Ishikawa (cell line): ENCODE data around the gene HS3ST5.

ENCODE experiments used
- CEBPB ChIP-seq: IDR thresholded peaks from 2 replicates; pipeline ENCODE4 v1.6.1; 2012
- CREB1 ChIP-seq: IDR thresholded peaks from 2 replicates; pipeline ENCODE4 v1.6.1; 2012; ENCODE audit warnings: low read depth
- EGR1 ChIP-seq: IDR thresholded peaks from 2 replicates; pipeline ENCODE4 v1.6.1; 2012
- EP300 ChIP-seq: IDR thresholded peaks from 2 replicates; pipeline ENCODE4 v1.6.1; 2012; ENCODE audit warnings: borderline replicate concordance
- FOXM1 ChIP-seq: IDR thresholded peaks from 2 replicates; pipeline ENCODE4 v1.6.1; 2012; ENCODE audit warnings: low read depth, borderline replicate concordance
- NFIC ChIP-seq: IDR thresholded peaks from 2 replicates; pipeline ENCODE4 v1.6.1; 2012
- RAD21 ChIP-seq: IDR thresholded peaks from 2 replicates; pipeline ENCODE4 v1.6.1; 2012; ENCODE audit warnings: low read depth
- TAF1 ChIP-seq: IDR thresholded peaks from 2 replicates; pipeline ENCODE4 v1.6.1; 2012; ENCODE audit warnings: low read depth, mild to moderate bottlenecking
- TCF12 ChIP-seq: IDR thresholded peaks from 2 replicates; pipeline ENCODE4 v1.6.1; 2012; ENCODE audit warnings: low read depth
- TEAD4 ChIP-seq: IDR thresholded peaks from 2 replicates; pipeline ENCODE4 v1.6.1; 2012
- YY1 ChIP-seq: IDR thresholded peaks from 2 replicates; pipeline ENCODE4 v1.6.1; 2012; ENCODE audit warnings: low read depth
- ZBTB7A ChIP-seq: IDR thresholded peaks from 2 replicates; pipeline ENCODE4 v1.6.1; 2012; ENCODE audit warnings: low read depth
- TF ChIP-seq, protein P1 (sequence below): IDR thresholded peaks from 2 replicates; pipeline ENCODE4 v1.6.1; 2012
- TF ChIP-seq, protein P2 (sequence below): IDR thresholded peaks from 2 replicates; pipeline ENCODE4 v1.6.1; 2012; ENCODE audit warnings: low read depth, mild to moderate bottlenecking
- TF ChIP-seq, protein P3 (sequence below): IDR thresholded peaks from 2 replicates; pipeline ENCODE4 v1.6.1; 2012

The HS3ST5 gene

DNA sequence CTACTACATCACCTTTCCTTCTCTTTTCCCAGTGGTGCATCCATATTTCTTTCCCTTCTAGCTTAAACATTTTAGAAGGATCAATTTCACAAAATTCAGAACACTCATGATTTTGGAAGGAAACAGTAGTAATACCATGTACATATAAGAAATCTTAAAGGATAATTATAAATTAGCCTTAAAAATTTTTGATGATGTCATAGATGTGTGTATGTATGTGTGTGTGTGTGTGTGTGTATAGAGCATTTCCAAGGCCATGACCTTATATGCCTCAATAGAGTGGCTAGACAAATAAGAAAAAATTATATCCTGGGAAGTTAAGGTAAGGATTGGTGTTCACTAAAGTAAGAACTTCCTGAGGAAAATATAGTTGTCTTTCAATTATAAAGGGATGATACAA, 24.1 kb upstream of the HS3ST5 start:
- TF ChIP-seq EP300: no peak
- no peak for TF ChIP-seq RAD21
- no peak for TF ChIP-seq TEAD4

DNA sequence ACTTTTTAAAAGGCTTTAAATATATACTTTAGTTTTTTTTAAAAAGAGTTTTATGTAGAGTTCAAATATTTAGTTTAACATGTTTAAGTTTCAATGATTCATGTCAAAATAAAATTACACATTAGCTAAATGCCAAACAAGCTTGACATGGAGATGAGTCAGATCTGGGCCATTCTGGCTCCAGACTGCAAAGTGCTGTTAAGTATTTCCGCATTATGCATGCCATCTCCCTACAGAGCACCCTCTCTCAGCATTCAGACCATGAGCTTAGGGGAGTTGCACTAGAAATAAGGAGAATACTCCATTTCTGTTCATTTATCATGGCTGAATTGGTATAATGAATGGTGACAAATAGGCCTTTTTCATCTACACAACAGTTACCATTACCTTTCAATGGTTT, 21.5 kb upstream of the HS3ST5 start:
- TF ChIP-seq TEAD4: no peak
- no peak for TF ChIP-seq EP300
- TF ChIP-seq, protein P1, sequence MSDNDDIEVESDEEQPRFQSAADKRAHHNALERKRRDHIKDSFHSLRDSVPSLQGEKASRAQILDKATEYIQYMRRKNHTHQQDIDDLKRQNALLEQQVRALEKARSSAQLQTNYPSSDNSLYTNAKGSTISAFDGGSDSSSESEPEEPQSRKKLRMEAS: no peak
- no peak for TF ChIP-seq TCF12

DNA sequence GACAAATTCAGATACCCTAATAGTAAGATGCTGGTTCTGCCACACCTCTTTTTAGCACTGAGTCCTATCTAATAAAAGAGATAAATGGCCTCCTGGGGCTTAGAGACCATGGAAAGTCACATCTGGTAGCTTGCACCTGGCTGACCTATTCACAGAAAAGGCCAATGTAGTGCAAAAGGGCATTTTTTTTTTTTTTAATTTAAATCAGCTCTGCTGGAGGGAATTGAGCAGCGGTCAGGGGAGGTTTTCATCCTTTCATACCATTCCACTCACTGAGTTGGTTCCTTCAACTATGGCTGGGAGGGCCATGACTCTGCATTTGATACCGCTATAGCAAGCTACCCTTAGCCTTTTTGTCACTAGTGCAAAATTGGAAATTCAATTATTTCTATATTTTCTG, 20.1 kb upstream of the HS3ST5 start:
- no peak for TF ChIP-seq CREB1
- no peak for TF ChIP-seq NFIC
- TF ChIP-seq, protein P1: no peak

DNA sequence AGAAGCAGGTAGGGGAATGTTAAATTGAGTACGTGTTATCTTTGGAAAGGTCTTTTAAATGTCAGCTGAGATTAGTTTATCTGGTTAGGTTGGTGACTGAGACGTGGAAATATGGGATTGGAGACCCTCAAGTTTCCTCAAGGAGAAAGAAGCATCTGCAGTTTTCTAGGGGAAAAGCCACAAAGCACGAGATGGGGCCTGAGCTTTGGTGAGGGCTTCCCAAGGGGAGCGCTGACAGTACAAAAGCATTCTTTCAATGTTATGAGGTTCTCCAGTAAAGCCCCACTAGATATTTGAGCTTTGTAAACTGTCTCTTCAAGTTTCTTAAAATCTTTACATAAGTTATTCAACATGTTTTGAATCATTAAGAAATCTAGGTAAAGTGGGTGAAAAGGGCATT, 19.6 kb upstream of the HS3ST5 start:
- TF ChIP-seq CEBPB: no peak
- TF ChIP-seq, protein P2, sequence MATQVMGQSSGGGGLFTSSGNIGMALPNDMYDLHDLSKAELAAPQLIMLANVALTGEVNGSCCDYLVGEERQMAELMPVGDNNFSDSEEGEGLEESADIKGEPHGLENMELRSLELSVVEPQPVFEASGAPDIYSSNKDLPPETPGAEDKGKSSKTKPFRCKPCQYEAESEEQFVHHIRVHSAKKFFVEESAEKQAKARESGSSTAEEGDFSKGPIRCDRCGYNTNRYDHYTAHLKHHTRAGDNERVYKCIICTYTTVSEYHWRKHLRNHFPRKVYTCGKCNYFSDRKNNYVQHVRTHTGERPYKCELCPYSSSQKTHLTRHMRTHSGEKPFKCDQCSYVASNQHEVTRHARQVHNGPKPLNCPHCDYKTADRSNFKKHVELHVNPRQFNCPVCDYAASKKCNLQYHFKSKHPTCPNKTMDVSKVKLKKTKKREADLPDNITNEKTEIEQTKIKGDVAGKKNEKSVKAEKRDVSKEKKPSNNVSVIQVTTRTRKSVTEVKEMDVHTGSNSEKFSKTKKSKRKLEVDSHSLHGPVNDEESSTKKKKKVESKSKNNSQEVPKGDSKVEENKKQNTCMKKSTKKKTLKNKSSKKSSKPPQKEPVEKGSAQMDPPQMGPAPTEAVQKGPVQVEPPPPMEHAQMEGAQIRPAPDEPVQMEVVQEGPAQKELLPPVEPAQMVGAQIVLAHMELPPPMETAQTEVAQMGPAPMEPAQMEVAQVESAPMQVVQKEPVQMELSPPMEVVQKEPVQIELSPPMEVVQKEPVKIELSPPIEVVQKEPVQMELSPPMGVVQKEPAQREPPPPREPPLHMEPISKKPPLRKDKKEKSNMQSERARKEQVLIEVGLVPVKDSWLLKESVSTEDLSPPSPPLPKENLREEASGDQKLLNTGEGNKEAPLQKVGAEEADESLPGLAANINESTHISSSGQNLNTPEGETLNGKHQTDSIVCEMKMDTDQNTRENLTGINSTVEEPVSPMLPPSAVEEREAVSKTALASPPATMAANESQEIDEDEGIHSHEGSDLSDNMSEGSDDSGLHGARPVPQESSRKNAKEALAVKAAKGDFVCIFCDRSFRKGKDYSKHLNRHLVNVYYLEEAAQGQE: no peak
- TF ChIP-seq, protein P1: no peak
- no peak for TF ChIP-seq EP300
- no peak for TF ChIP-seq NFIC
- TF ChIP-seq, protein P3, sequence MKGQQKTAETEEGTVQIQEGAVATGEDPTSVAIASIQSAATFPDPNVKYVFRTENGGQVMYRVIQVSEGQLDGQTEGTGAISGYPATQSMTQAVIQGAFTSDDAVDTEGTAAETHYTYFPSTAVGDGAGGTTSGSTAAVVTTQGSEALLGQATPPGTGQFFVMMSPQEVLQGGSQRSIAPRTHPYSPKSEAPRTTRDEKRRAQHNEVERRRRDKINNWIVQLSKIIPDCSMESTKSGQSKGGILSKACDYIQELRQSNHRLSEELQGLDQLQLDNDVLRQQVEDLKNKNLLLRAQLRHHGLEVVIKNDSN: no peak
- no peak for TF ChIP-seq TEAD4
- no peak for TF ChIP-seq EGR1
- TF ChIP-seq FOXM1: no peak
- no peak for TF ChIP-seq TCF12
- no peak for TF ChIP-seq CREB1
- TF ChIP-seq ZBTB7A: no peak
- TF ChIP-seq RAD21: no peak
- TF ChIP-seq YY1: no peak
- TF ChIP-seq TAF1: no peak

DNA sequence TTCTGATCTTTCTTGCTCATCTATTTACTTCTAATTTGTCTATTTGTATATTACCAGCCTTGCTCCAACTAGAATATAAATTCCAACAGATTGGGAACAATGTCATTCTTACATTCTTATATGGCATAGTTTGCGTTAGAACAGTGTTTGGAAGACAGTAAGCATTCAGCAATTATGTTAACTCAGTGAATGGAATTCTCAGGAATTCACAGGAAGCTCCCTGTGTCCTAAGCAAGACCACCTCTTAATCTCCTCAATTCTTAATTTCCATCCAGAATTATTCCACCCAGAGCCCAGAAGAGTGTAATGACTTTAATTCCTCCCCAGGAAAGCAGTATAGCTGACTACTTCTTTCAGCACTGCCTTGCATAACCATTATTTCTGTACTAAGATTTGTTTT, 18.2 kb upstream of the HS3ST5 start:
- TF ChIP-seq EGR1: no peak
- TF ChIP-seq EP300: no peak
- TF ChIP-seq YY1: no peak
- TF ChIP-seq CEBPB: no peak
- no peak for TF ChIP-seq ZBTB7A

DNA sequence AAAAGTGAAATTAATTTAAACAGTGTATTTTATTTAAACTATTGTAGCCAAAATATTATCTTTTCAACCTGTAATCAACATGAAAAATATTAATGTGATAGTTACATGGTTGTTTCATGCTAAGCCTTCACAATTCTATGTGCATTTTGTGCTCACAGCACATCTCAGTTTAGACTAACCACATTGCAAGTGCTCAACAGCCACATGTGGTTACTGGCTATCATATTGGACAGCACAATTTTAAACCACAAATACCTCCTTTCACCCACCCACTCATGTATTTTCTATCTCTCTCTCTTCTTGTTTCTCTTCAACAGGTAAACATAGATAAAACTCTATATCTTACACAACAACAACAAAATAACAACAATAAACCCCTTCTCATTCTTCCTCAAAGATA, 12.5 kb upstream of the HS3ST5 start:
- TF ChIP-seq RAD21 (no peak), TCF12 (no peak), CREB1 (no peak), YY1 (no peak), TAF1 (no peak), TEAD4 (no peak), EP300 (no peak), NFIC (no peak), FOXM1 (no peak), ZBTB7A (no peak), CEBPB (no peak), EGR1 (no peak)
- TF ChIP-seq, protein P3: no peak
- TF ChIP-seq, protein P1: no peak
- TF ChIP-seq, protein P2: no peak

DNA sequence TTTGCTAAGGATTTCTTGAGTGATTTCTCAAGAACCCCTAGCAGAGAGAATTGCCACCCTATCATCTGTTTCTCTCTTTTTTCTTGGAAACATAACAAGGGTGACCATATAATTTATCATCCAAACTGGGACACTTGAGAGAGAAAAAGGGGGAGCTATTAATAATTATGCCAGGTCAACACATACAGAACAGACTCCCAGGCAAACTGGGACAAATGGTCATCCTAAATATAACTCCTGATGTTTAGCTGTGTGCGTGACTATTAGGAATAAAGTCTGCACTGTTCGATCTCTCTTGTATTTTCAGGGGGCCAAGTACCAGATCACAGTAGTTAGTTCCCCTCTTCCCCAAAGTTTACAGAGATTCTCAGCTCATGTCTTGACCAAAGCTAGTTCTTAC, 11.7 kb upstream of the HS3ST5 start:
- TF ChIP-seq FOXM1 (no peak), NFIC (no peak), EGR1 (no peak), CEBPB (no peak), TCF12 (no peak), ZBTB7A (no peak)
- TF ChIP-seq, protein P2: no peak
- TF ChIP-seq, protein P3: no peak
